ENCODE data around the gene AGRN.
"Not testable (repeated sequence)": the region's sequence is repeated elsewhere in the genome, so short reads cannot be mapped to it uniquely, and the experiment has no call there.

The AGRN gene

GRCh38 chr1:982765-983436, 37.0 kb upstream of the AGRN start:
- peak; percentile 6 for DNase-seq

GRCh38 chr1:983798-984475, 36.0 kb upstream of the AGRN start:
- DNase-seq, result peak; percentile 67

DNA sequence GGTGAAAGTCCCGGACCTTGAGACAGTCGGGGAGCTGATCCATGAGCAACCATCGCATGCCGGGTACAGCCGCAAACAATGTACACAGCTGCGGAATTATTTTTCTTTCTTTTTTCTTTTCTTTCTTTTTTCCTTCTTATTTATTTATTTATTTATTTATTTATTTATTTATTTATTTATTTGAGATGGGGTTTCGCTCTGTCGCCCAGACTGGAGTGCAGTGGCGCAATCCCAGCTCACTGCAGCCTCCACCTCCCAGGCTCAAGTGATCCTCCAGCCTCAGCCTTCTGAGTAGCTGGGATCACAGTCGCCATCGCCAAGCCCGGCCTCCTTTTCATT, 35.5 kb upstream of the AGRN start:
- DNase-seq, result no peak

DNA sequence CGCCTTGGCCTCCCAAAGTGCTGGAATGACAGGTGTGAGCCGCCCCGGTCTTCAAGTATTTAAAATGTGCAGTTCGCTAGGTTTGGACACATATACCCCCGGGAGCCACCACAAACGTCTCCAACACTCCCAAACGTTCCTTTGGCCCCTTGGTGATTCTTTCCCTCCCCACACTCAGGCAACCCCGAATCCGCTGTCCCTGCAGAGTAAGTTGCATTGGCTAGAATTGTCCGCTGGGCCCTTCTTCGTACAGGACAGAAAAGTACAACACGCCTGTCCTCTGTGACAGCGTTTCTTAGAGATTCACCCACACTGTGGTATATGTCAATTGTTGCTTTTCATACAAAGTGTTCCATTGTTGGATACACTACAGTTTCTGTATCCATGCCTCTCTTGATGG, 34.8 kb upstream of the AGRN start:
- no peak for DNase-seq

DNA sequence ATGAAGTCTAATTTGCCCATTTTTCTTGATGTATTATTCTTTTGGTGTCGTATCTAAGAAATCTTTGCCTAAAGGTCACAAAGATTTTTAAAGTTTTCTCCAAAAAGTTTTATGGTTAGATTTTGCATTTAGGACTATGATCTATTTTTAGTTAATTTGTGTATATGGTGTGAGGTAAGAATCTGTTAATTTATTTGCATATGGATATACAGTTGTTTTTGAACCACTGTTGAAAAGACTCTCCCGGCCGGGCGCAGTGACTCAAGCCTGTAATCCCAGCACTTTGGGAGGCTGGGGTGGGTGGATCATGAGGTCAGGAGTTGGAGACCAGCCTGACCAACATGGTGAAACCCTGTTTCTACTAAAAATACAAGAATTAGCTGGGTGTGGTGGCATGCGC, 31.9 kb upstream of the AGRN start:
- not testable (repeated sequence) for DNase-seq

DNA sequence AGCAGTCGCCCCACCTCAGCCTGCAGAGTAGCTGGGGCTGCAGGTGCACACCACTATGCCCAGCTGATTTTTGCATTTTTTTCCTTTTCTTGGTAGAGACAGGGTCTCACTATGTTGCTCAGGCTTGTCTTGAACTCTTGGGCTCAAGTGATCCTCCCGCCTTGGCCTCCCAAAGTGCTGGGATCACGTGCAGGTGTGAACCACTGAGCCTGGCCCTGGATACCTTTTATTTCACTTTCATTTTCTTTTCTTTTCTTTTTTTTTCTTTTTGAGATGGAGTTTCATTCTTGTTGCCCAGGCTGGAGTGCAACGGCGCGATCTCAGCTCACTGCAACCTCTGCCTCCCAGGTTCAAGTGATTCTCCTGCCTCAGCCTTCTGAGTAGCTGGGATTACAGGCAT, 28.6 kb upstream of the AGRN start:
- not testable (repeated sequence) for DNase-seq

- no peak for DNase-seq
Observed at GRCh38 chr1:991895-992294, 28.0 kb upstream of the AGRN start.

GRCh38 chr1:992362-992761, 27.6 kb upstream of the AGRN start:
- no peak for DNase-seq

DNA sequence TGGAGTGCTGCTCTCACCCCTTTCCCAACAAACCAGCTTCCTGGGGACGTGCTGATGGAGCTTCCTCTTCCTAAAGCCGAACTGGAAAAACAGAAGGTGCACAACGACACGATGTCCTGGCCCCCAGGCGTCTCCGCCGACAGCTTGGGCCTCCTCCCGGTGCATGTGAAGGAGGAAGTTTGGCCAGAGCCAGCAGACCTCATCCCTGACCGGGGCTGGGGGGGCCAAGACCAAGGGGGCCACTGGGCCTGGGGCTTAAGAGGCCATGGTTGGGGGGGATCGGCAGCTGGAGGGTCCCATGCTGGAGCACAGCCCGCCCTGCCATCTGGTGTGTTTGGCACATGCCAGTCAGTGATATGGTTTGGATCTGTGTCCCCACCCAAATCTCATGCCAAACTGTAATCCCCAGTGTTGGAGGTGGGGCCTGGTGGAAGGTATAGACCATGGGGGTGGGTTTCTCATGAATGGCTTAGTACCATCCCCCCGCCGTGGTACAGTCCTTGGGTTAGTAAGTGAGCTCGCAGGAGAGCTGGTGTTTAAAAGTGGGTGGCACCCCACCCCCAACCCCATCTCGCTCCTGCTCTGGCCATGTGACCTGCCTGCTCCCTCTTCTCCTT, 26.4 kb upstream of the AGRN start:
- no peak for DNase-seq

GRCh38 chr1:994546-994945, 25.4 kb upstream of the AGRN start:
- DNase-seq, result not testable (repeated sequence)

- no peak for DNase-seq
Observed at GRCh38 chr1:995665-996633, 24.0 kb upstream of the AGRN start.

- DNase-seq, result peak; percentile 18
Observed at GRCh38 chr1:996851-997712, 22.8 kb upstream of the AGRN start.

DNA sequence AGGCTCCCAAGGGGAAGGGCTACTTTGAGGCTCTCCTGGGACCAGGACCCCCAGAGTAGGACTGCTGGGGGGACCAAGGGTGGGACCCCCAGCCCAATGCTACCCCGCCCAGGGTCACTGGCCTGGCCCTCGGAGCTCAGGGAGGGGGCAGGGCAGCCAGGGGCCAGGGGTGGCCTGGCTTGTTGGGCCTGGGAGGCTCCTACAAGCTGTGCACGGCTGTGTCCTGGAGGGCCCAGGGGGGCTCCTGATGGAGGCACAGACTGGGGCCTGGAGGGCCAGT, 22.3 kb upstream of the AGRN start:
- DNase-seq, result no peak

DNA sequence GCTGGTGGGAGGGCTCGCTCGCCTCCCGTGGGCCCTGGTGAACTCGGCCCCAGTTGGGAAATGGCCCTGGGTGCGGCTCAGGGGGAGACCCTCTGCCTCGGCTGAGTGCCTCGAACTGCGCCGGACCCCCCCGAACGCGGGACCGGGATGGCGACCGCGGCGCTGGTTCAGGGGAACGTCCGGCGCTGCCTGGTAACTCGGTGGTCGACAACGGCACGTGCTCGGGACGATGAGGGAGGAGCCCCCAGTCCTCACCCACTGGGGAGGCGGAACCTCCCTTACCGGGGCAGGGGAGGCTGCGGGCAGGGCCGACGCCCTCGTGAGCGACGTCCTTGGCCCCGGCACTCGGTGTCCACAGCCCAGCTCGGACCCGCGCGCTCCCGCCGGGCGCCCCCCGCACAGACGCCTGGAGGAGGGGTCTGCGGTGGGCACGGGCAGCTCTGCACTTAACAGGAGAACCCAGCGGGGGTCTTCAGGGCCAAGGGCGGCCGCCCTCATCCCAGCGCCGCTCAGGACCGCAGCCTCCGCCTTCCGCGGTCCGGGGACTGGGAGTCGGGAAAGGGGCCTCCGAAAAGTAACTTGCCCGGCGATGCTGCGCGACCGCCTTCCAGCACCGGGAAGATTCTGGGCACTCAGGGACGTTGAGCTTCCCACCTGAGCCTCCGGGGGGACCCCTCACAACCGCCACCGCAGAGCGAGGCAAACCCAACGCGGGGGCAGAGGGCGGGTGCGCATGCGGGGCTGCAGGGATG, 21.8 kb upstream of the AGRN start:
- DNase-seq, result no peak

DNA sequence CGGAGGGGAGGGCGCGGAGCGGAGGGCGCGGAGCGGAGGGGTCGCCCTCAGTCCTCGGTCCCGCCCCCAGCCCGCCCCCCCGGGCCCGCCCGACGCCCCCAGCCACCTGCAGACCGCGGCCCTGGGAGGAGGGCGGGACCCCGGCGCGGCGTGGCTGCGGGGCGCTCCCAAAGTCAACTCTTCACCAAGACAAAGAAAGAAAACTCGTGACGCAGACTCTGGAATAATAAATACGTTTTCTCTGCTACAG, 21.2 kb upstream of the AGRN start:
- no peak for DNase-seq

DNA sequence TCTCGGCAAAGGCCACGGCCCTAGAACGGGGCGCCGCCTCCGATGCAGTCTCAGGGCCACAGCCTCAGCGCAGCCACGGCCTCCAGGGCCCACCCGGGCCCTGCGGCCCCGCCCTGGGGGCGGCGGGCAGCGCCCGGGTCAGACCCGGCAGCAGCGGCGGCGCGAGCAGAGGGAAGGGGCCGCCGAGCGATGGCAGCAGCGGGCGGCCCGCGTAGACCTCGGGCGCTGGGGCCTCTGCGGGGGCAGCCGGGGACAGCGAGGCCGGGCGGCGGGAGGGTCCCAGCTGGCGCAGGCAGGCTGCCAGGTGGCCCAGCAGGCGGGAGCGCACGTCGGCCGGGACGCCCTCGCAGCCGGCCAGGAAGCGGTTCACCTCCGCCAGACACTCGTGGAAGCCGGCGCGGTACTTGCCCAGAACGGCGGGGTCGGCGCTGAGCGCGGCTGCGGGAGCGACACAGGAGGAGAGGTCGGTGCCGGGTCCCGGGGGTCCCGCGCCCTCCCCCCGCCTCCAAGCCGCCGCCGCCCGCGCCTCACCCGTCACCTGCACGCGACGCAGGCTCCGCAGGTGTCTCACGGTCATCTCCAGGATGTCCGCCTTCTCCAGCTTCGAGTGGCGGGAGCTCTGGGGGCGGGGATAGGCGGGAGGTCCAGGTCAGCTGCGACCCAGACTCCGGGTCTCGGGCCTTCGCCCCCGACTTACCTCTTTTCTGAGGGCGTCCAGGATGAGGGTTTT, 20.8 kb upstream of the AGRN start:
- no peak for DNase-seq

- DNase-seq, result peak; percentile 60
Observed at GRCh38 chr1:999725-1000356, 20.1 kb upstream of the AGRN start, which contains the start of gene HES4. HES4 (minus strand) TSS chr1:1000097; CDS start chr1:999973, 124 bp downstream.

- peak; percentile 85 for DNase-seq
Observed at GRCh38 chr1:1000357-1001056, 19.4 kb upstream of the AGRN start.

GRCh38 chr1:1001057-1001783, 18.7 kb upstream of the AGRN start:
- DNase-seq, result peak; percentile 10

All from 8988T (cell line).